K562 (cell line): ENCODE measurements around the gene ZBTB22. TPM values are rescaled to one million over a fixed set of nuclear protein-coding genes. Genes with fewer than 3 reads are reported as not detected.

Source experiments
- ARID3A ChIP-seq: IDR thresholded peaks from 2 replicates; pipeline ENCODE4 v1.6.1; 2012; ENCODE audit warnings: low read depth, low read length, improper control_type of control experiment, borderline replicate concordance
- ATF1 ChIP-seq, 2 experiments: fragments of 450-650 bp in 1 of 2; IDR thresholded peaks; 2 replicates each; pipeline ENCODE4 v1.6.1; 2016; ENCODE audit warnings: missing compliant biosample characterization in 1 of 2, missing genetic modification characterization in 1 of 2
- CXXC5 ChIP-seq: fragments of 250-450 bp; sonication (Bioruptor Pico); IDR thresholded peaks from 2 replicates; pipeline ENCODE4 v1.8.0; 2022; ENCODE audit warnings: inconsistent platforms, mild to moderate bottlenecking, moderate library complexity
- GABPB1 ChIP-seq: sonication (generic); formaldehyde crosslinking; IDR thresholded peaks from 2 replicates; pipeline ENCODE4 v1.8.0; 2022; ENCODE audit warnings: mild to moderate bottlenecking, missing genetic modification reagents
- GATA2 ChIP-seq: sonication (generic); formaldehyde crosslinking; IDR thresholded peaks from 2 replicates; pipeline ENCODE4 v1.4.0; 2020; ENCODE audit warnings: mild to moderate bottlenecking, missing genetic modification reagents
- HDAC3 ChIP-seq: fragments of 450-650 bp; IDR thresholded peaks from 2 replicates; pipeline ENCODE4 v1.6.1; 2018; ENCODE audit warnings: borderline replicate concordance, mild to moderate bottlenecking, moderate library complexity; ENCODE audit not compliant: partially characterized antibody
- KLF10 ChIP-seq: fragments of 250-450 bp; sonication (Bioruptor Pico); IDR thresholded peaks from 2 replicates; pipeline ENCODE4 v1.6.1; 2021; ENCODE audit warnings: matching md5 sums
- NCOR1 ChIP-seq: fragments of 450-650 bp; IDR thresholded peaks from 2 replicates; pipeline ENCODE4 v1.6.1; 2016; ENCODE audit warnings: mild to moderate bottlenecking, moderate library complexity
- NR2C1 ChIP-seq, 2 experiments: fragments of 450-650 bp; IDR thresholded peaks; 2 replicates each; pipeline ENCODE4 v1.6.1; 2017; ENCODE audit warnings: mild to moderate bottlenecking in 2 of 2, antibody characterized with exemption in 1 of 2, inconsistent platforms in 1 of 2, missing compliant biosample characterization in 1 of 2, missing genetic modification characterization in 1 of 2
- RBM25 ChIP-seq: fragments of 200-400 bp; formaldehyde crosslinking; IDR thresholded peaks from 2 replicates; pipeline ENCODE4 v1.6.1; 2018; ENCODE audit warnings: low read length, low read depth, moderate library complexity; ENCODE audit not compliant: severe bottlenecking
- RFX1 ChIP-seq: fragments of 450-650 bp; IDR thresholded peaks from 2 replicates; pipeline ENCODE4 v1.6.1; 2016; ENCODE audit warnings: mild to moderate bottlenecking, moderate library complexity
- SMC3 ChIP-seq: conservative IDR thresholded peaks from 2 replicates; pipeline ENCODE4 v1.6.1; 2011; ENCODE audit warnings: low read depth, low read length, improper control_type of control experiment; ENCODE audit not compliant: insufficient read depth
- SRSF7 ChIP-seq: fragments of 200-400 bp; formaldehyde crosslinking; optimal IDR thresholded peaks from 2 replicates; pipeline ENCODE3; 2017; ENCODE audit warnings: mild to moderate bottlenecking, low read depth, low read length
- SRSF9 ChIP-seq: fragments of 200-400 bp; formaldehyde crosslinking; IDR thresholded peaks from 2 replicates; pipeline ENCODE4 v1.6.1; 2017; ENCODE audit warnings: low read depth, low read length, borderline replicate concordance
- TARDBP ChIP-seq: fragments of 450-650 bp; IDR thresholded peaks from 2 replicates; pipeline ENCODE4 v1.6.1; 2016
- ZBTB9 ChIP-seq: fragments of 450-650 bp; formaldehyde crosslinking; IDR thresholded peaks from 2 replicates; pipeline ENCODE4 v1.4.0; 2020; ENCODE audit warnings: mild to moderate bottlenecking, moderate library complexity
- ZC3H4 ChIP-seq: sonication (generic); formaldehyde crosslinking; IDR thresholded peaks from 2 replicates; pipeline ENCODE4 v1.9.0; 2021; ENCODE audit warnings: missing genetic modification reagents, borderline replicate concordance
- ZNF165 ChIP-seq: fragments of 250-450 bp; sonication (Bioruptor Pico); IDR thresholded peaks from 2 replicates; pipeline ENCODE4 v1.4.0; 2020; ENCODE audit warnings: borderline replicate concordance
- polyA plus RNA-seq, 8 experiments: library from polyadenylated mRNA; depleted of rRNA in 4 of 8; stranded (reverse) in 5 of 8; unstranded in 3 of 8; fragments of >200 nt; fragmentation: Nextera tagmentation in 2 of 8; fragmentation: Illumina TruSeq in 1 of 8; extraction: Ambion mirVana in 2 of 8; extraction: Trizol in 1 of 8; gene quantifications; 2 replicates each; pipeline versions ENCODE4 v1.2.1 to v1.2.3, GENCODE V29; 2011 to 2014; ENCODE audit warnings: inconsistent platforms in 1 of 8, missing spikeins in 1 of 8
- total RNA-seq, 7 experiments: library from RNA; depleted of rRNA in 6 of 7; stranded (reverse); fragments of >200 nt in 6 of 7; fragmentation: Illumina TruSeq in 2 of 7; extraction: Trizol in 2 of 7; gene quantifications; 2 replicates each; pipeline versions ENCODE4 v1.2.1 to v1.2.3, GENCODE V29; 2011 to 2021; ENCODE audit warnings: low replicate concordance in 1 of 7
- TF ChIP-seq, protein P1 (sequence below): sonication (generic); formaldehyde crosslinking; IDR thresholded peaks from 2 replicates; pipeline ENCODE4 v1.8.0; 2023; ENCODE audit warnings: mild to moderate bottlenecking, missing genetic modification reagents

ZBTB22 gene
- total and polyA plus RNA-seq, 9 of the 15 experiments (the other 6 are each of a cell fraction or from before 2014, with no cell fraction given) = 0.21 to 11.9 (median 7.1) TPM

GRCh38 chr6:33271468-33272274 is 45.9 kb downstream of the ZBTB22 start, which contains the start of the genes RPS18 and VPS52 (continued):
- no peak for TF ChIP-seq ATF1 (CRISPR knock-in tag; IDR thresholded peaks at IDR 0.05)
- TF ChIP-seq ATF1 (tag; IDR thresholded peaks at IDR 0.05) = peak; percentile 97
- 0 out of 2 replicates have a peak, but pooled peaks have one; percentile 27 for TF ChIP-seq GATA2 (CRISPR knock-in tag)
- no peak for TF ChIP-seq ARID3A
- TF ChIP-seq SMC3 = no peak
- peak; percentile 81 for TF ChIP-seq TARDBP
- TF ChIP-seq NR2C1 (IDR thresholded peaks at IDR 0.05) = peak; percentile 97
- peak; percentile 98 for TF ChIP-seq NR2C1 (tag; IDR thresholded peaks at IDR 0.05)
- TF ChIP-seq RBM25 = no peak
- TF ChIP-seq HDAC3 = peak; percentile 78
- TF ChIP-seq CXXC5 (CRISPR knock-in tag) = peak; percentile 86
- no peak for TF ChIP-seq SRSF9
- no peak for TF ChIP-seq SRSF7
- TF ChIP-seq RFX1 = no peak
- no peak for TF ChIP-seq KLF10 (CRISPR knock-in tag)
- peak; percentile 72 for TF ChIP-seq ZBTB9 (CRISPR knock-in tag)
- TF ChIP-seq, protein P1, sequence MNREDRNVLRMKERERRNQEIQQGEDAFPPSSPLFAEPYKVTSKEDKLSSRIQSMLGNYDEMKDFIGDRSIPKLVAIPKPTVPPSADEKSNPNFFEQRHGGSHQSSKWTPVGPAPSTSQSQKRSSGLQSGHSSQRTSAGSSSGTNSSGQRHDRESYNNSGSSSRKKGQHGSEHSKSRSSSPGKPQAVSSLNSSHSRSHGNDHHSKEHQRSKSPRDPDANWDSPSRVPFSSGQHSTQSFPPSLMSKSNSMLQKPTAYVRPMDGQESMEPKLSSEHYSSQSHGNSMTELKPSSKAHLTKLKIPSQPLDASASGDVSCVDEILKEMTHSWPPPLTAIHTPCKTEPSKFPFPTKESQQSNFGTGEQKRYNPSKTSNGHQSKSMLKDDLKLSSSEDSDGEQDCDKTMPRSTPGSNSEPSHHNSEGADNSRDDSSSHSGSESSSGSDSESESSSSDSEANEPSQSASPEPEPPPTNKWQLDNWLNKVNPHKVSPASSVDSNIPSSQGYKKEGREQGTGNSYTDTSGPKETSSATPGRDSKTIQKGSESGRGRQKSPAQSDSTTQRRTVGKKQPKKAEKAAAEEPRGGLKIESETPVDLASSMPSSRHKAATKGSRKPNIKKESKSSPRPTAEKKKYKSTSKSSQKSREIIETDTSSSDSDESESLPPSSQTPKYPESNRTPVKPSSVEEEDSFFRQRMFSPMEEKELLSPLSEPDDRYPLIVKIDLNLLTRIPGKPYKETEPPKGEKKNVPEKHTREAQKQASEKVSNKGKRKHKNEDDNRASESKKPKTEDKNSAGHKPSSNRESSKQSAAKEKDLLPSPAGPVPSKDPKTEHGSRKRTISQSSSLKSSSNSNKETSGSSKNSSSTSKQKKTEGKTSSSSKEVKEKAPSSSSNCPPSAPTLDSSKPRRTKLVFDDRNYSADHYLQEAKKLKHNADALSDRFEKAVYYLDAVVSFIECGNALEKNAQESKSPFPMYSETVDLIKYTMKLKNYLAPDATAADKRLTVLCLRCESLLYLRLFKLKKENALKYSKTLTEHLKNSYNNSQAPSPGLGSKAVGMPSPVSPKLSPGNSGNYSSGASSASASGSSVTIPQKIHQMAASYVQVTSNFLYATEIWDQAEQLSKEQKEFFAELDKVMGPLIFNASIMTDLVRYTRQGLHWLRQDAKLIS = peak; percentile 95
- no peak for TF ChIP-seq ZC3H4 (CRISPR knock-in tag)
- 0 out of 2 replicates have a peak, but pooled peaks have one; percentile 70 for TF ChIP-seq ZNF165
- TF ChIP-seq GABPB1 (CRISPR knock-in tag) = peak; percentile 100
- TF ChIP-seq NCOR1 = peak; percentile 53
